Measurements from ENCODE around the gene GFPT2.

GFPT2 gene

GRCh38 chr5:180389252-180390101 is 36.3 kb upstream of the GFPT2 start:
- TF ChIP-seq TCF12 (IDR thresholded peaks at IDR 0.05; ENCODE audit: low read depth) (no peak), RAD21 (IDR thresholded peaks at IDR 0.05; ENCODE audit: low read depth) (no peak), CREB1 (IDR thresholded peaks at IDR 0.05; ENCODE audit: low read depth) (no peak), TEAD4 (IDR thresholded peaks at IDR 0.05) (no peak), FOXM1 (IDR thresholded peaks at IDR 0.05; ENCODE audit: borderline replicate concordance, low read depth) (no peak), TAF1 (IDR thresholded peaks at IDR 0.05; ENCODE audit: low read depth) (no peak), YY1 (IDR thresholded peaks at IDR 0.05; ENCODE audit: low read depth) (no peak), EP300 (IDR thresholded peaks at IDR 0.05; ENCODE audit: borderline replicate concordance) (no peak), EGR1 (IDR thresholded peaks at IDR 0.05) (no peak), ZBTB7A (IDR thresholded peaks at IDR 0.05; ENCODE audit: low read depth) (no peak)
- TF ChIP-seq, protein P1, sequence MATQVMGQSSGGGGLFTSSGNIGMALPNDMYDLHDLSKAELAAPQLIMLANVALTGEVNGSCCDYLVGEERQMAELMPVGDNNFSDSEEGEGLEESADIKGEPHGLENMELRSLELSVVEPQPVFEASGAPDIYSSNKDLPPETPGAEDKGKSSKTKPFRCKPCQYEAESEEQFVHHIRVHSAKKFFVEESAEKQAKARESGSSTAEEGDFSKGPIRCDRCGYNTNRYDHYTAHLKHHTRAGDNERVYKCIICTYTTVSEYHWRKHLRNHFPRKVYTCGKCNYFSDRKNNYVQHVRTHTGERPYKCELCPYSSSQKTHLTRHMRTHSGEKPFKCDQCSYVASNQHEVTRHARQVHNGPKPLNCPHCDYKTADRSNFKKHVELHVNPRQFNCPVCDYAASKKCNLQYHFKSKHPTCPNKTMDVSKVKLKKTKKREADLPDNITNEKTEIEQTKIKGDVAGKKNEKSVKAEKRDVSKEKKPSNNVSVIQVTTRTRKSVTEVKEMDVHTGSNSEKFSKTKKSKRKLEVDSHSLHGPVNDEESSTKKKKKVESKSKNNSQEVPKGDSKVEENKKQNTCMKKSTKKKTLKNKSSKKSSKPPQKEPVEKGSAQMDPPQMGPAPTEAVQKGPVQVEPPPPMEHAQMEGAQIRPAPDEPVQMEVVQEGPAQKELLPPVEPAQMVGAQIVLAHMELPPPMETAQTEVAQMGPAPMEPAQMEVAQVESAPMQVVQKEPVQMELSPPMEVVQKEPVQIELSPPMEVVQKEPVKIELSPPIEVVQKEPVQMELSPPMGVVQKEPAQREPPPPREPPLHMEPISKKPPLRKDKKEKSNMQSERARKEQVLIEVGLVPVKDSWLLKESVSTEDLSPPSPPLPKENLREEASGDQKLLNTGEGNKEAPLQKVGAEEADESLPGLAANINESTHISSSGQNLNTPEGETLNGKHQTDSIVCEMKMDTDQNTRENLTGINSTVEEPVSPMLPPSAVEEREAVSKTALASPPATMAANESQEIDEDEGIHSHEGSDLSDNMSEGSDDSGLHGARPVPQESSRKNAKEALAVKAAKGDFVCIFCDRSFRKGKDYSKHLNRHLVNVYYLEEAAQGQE (IDR thresholded peaks at IDR 0.05; ENCODE audit: low read depth) = no peak
- TF ChIP-seq, protein P2, sequence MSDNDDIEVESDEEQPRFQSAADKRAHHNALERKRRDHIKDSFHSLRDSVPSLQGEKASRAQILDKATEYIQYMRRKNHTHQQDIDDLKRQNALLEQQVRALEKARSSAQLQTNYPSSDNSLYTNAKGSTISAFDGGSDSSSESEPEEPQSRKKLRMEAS (IDR thresholded peaks at IDR 0.05) = no peak

- TF ChIP-seq, protein P2 (IDR thresholded peaks at IDR 0.05) = no peak
- TF ChIP-seq YY1 (IDR thresholded peaks at IDR 0.05; ENCODE audit: low read depth) = no peak
- no peak for TF ChIP-seq RAD21 (IDR thresholded peaks at IDR 0.05; ENCODE audit: low read depth)
- no peak for TF ChIP-seq TEAD4 (IDR thresholded peaks at IDR 0.05)
- TF ChIP-seq ZBTB7A (IDR thresholded peaks at IDR 0.05; ENCODE audit: low read depth) = no peak
- no peak for TF ChIP-seq USF1 (IDR thresholded peaks at IDR 0.05)
- TF ChIP-seq TCF12 (IDR thresholded peaks at IDR 0.05; ENCODE audit: low read depth) = no peak
- no peak for TF ChIP-seq EGR1 (IDR thresholded peaks at IDR 0.05)
- no peak for TF ChIP-seq CREB1 (IDR thresholded peaks at IDR 0.05; ENCODE audit: low read depth)
- TF ChIP-seq NFIC (IDR thresholded peaks at IDR 0.05) = no peak
- TF ChIP-seq EP300 (IDR thresholded peaks at IDR 0.05; ENCODE audit: borderline replicate concordance) = no peak
- TF ChIP-seq CEBPB (IDR thresholded peaks at IDR 0.05) = no peak
- TF ChIP-seq TAF1 (IDR thresholded peaks at IDR 0.05; ENCODE audit: low read depth) = no peak
These were observed 34.7 kb upstream of the GFPT2 start for GRCh38 chr5:180387798-180388197.

DNA sequence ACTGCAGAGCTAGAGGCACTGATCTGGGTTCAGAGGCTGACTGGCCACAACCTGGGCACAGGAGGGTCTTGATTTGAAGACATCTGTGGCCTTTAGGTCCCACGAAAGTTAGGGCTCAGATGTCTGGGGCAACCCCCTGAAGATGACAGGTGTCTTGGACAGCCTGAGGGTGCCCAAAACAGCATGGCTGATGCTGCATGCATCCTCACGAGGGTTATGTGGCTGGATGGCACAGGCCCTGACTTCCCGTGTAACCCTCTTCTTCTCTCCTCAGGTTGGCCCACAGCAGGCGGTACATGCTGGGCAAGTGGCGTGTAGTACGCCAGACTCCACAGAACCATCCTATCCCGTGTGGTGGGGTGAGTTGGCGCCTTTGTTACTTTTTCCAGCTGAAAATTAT is 29.8 kb upstream of the GFPT2 start:
- no peak for TF ChIP-seq RAD21 (IDR thresholded peaks at IDR 0.05; ENCODE audit: low read depth)
- no peak for TF ChIP-seq EP300 (IDR thresholded peaks at IDR 0.05; ENCODE audit: borderline replicate concordance)
- TF ChIP-seq CREB1 (IDR thresholded peaks at IDR 0.05; ENCODE audit: low read depth) = no peak
- TF ChIP-seq TEAD4 (IDR thresholded peaks at IDR 0.05) = no peak
- TF ChIP-seq CEBPB (IDR thresholded peaks at IDR 0.05) = no peak
- no peak for TF ChIP-seq ZBTB7A (IDR thresholded peaks at IDR 0.05; ENCODE audit: low read depth)
- no peak for TF ChIP-seq TAF1 (IDR thresholded peaks at IDR 0.05; ENCODE audit: low read depth)
- no peak for TF ChIP-seq NFIC (IDR thresholded peaks at IDR 0.05)
- TF ChIP-seq USF1 (IDR thresholded peaks at IDR 0.05) = no peak
- TF ChIP-seq, protein P1 (IDR thresholded peaks at IDR 0.05; ENCODE audit: low read depth) = no peak
- no peak for TF ChIP-seq YY1 (IDR thresholded peaks at IDR 0.05; ENCODE audit: low read depth)

GRCh38 chr5:180381851-180382480 is 28.8 kb upstream of the GFPT2 start:
- TF ChIP-seq FOXM1 (IDR thresholded peaks at IDR 0.05; ENCODE audit: borderline replicate concordance, low read depth) (no peak), YY1 (IDR thresholded peaks at IDR 0.05; ENCODE audit: low read depth) (no peak), TAF1 (IDR thresholded peaks at IDR 0.05; ENCODE audit: low read depth) (no peak), EP300 (IDR thresholded peaks at IDR 0.05; ENCODE audit: borderline replicate concordance) (no peak), CREB1 (IDR thresholded peaks at IDR 0.05; ENCODE audit: low read depth) (no peak), ZBTB7A (IDR thresholded peaks at IDR 0.05; ENCODE audit: low read depth) (no peak), CEBPB (IDR thresholded peaks at IDR 0.05) (no peak), EGR1 (IDR thresholded peaks at IDR 0.05) (no peak)
- TF ChIP-seq, protein P2 (IDR thresholded peaks at IDR 0.05) = no peak
- TF ChIP-seq, protein P1 (IDR thresholded peaks at IDR 0.05; ENCODE audit: low read depth) = no peak
